HG02678 (cell line): ENCODE data around the gene RBMS2.
A peak's percentile ranks its signal among the peaks of the same experiment; 100 is the strongest.

Experiments
- ATAC-seq: cut with Tn5 transposase; IDR thresholded peaks from one replicate; pipeline ENCODE4 v1.9.1; 2021; ENCODE audit warnings: mild to moderate bottlenecking, moderate library complexity; ENCODE audit not compliant: unreplicated experiment

Gene RBMS2

DNA sequence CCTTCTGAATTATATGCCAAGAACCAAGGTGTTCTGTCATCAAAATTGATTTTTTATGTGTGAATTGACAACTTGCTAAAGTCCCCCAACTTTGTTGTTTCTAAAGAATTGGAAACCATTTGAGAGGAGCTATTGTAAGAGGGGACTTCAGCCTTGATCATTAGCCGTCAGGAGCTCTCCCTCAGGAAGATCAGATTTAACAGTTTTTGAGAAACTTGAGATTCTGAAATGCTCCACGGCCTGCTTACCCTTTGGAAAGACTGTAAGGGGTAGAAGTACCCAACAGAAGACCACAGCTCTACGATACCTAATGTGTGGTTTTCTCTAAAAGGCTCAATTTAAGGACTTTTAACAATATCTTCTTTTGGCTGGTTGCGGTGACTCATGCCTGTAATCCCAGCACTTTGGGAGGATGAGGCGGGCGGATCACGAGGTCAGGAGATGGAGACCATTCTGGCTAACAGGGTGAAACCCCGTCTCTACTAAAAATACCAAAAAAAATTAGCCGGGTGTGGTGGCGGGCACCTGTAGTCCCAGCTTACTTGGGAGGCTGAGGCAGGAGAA is 57.4 kb downstream of the RBMS2 start:
- ATAC-seq: no peak

DNA sequence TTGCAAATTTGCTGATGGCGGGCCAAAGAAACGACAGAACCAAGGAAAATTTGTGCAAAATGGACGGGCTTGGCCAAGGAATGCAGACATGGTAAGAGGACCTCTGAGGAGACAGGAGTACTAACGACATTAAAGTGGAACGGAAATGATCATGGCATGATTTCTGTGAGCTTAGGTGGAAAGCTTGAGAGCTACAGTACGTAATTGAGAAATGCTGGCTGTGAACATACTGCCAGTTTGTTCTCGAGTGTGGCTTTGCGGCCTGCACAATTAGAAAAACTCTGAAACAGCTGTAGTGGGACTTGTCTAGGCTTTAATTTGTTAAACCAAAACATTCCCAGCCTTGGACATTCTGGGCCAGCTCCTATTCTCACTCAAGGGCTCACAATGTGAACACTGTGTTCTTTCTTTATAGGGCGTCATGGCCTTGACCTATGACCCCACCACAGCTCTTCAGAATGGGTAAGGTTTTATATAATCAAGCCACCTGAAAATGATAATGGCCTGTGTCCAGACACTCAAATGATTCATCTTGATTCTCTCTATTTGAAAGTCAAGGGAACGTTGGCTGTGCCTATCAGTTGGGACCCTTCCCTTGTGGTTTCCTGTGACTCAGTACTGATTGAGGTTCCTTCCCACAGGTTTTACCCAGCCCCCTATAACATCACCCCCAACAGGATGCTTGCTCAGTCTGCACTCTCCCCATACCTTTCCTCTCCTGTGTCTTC is 60.0 kb downstream of the RBMS2 start:
- ATAC-seq: no peak

DNA sequence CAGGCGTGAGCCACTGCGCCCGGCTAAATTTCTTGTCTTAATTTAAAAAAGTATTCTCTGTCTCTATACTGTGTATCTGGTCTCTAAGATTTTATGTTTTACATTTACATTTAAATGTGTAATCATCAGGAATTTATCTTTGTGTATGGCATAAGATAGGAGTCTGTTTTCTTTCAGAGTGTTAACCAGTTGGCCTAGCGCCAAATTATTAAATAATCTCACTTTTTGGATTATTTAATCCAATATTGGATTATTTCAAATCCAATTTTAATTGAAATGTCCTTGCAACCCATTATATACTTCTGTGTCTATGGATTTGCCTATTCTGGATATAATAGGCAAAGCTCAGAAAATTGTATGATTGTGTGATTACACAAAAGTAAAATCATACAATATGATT is 63.5 kb downstream of the RBMS2 start:
- ATAC-seq: no peak

DNA sequence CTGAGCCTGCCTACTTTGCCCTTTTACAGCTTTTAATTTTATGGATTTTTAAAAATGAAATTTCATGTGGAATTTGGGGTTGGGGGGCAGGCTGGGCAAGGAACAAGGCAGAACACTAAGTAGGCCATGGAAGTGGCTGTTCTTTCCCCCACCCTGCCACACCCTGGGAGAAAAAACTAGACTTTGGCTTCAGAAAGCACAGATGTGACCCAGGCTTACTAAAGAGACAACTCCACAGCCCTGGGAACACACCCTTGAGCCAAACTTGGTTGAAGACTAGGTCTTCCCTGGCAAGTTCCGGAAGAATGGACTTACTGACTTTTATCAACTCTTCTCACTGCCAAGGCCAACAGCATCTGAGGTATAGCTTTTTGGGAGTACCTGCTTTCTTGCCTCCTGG is 68.2 kb downstream of the RBMS2 start:
- no peak for ATAC-seq

DNA sequence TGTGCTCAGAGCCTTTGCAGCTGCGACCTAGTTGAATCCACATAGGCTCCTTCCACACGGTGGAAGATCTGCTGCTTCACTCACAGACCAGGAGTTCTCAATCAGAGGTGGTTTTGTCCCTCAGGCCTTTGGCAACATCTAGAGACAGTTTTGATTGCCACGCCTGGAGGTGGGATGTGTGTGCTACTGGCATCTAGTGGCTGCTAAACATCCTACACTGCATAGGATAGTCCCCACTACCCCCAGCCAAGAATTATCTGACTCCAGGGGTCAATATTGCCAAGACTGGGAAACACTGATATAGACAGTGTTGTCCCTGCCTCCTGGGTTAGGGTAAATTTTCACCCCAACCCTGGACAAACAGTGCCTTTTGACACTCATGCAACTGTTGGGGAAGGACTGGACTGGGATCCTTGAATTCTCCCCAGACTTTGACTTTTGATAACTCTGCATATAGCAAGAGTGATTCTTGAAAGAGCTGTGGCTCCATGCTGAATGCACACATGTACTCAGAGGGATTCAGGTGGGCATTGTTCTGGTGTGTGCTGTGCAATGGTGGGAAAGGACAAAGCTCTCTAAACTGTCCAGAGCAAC is 68.7 kb downstream of the RBMS2 start:
- ATAC-seq: peak; percentile 59

DNA sequence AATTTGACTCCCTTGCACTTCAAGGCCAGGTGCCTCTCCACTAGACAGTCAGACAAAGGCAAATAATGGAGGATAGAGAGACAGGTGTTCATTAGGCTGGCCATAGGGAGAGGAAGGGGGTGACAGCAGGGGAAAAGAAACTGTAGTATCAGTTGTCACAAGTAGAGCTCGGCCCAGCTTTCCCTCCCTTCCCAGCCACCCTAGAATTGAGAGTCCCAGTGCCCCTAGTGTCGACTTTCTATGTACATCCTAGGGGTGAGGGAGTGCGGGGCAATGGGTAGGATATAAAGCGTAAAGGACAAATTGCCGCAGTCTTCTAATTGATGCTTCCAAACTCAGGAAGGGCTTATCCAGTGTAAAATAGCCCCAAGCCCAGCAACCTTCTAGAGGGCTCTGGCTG is 69.5 kb downstream of the RBMS2 start:
- ATAC-seq: no peak

DNA sequence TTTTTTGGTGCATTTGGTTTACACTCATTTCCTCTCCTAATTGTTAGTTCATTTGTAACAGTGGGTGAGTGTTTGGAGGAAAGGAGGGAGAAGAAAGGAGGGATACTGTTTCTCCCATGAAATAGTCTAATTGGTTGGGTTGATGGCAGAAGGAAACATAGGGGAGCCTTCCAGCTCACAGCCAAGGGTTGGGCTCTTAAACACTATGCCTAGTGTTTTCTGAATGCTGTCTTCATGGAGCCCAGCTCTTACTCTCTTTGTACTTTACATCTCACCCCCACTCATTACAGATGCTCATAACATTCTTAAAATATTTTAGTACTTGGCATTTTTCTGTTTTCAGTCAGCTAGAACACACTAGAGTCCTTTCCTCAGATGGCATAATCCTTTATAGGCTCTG is 70.3 kb downstream of the RBMS2 start:
- ATAC-seq: no peak

DNA sequence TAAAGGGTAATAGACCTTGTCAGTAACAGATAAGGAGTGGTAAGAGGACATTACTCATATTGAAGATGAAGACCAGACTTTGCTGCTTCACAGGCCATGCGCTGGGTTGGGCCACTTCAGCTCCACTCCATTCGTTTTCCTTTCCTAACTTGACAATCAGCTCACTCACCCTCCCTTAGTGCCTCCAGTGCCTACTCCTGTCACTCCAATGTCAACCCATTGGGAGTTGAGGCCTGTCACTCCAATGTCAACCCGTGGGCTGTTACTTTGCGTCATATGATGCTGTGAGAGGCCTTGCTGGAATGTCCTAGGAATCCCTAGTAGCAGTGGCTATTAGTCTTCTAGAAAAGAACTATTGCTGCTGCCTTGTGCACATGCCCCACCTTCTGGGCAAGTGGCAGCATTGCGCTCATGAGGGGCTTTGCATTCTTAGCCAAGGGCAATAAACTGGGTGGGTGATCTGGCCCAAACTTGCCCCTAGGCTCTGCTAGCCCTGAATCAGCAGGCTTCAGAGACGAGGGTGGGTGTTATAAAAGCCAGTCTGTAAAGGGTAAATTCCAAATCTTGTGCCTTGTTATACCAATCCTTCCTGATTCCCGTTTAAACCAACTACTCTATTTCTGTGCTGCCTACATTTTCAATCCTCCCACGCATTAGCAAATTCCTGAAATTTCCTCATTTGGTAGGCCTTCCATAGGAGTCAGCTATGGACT is 72.4 kb downstream of the RBMS2 start:
- no peak for ATAC-seq

DNA sequence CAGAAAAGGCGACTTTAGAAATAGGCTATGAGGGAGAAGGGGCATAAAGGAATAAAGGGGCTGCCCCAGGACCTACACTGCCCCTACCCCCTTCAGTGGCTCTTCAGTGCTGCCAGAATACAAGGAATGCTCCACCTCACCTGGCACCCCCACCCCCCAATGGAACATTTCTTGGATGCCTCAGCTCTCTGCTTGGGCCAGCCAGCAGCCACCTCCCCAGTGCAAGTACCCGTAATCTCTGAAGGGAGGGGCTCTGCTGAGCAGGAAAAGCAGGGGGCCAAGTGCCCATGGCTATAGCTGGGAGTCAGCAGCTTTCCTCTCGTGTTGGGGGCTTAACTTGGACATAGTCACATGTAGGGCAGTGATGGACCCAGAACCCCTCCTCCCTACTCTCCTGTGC is 75.2 kb downstream of the RBMS2 start:
- no peak for ATAC-seq

DNA sequence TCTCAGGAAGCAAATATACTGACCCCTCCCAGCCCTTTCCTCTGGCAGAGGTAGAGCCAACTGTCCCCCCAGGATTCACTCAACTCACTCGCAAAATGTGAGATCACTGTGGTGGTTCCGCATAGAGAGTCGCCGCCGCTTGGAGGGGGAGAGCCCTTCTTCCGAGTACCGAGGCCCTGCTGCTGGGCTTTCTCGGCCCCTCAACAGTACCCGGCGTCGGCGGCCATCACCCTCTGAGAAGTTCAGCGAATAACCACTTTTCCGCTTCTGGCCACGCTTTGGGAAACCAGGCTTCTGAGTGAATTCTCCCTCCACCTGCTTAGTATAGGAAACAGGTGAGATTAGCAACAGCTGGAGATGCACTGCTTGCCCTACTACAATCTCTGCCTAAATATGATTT is 77.4 kb downstream of the RBMS2 start:
- ATAC-seq: no peak

DNA sequence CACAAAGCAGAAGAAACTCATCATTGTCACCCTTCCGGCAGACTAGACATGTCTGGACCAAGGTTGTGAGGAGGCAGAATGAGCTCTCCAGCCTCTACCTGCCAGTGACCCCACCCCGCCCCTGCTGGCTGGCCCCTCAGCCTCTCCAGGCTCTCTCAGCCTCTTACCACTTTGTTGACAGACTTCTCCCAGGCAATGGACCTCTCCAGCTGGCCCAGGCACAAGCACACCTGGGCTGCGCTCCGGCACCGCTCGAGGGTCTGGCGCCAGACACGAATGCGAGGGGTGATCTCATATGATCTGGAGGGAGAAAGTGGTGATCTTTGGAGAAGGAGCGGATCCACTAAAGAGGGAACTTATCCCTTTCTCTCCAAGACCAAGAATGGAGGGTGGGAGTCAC is 78.2 kb downstream of the RBMS2 start:
- ATAC-seq: no peak

DNA sequence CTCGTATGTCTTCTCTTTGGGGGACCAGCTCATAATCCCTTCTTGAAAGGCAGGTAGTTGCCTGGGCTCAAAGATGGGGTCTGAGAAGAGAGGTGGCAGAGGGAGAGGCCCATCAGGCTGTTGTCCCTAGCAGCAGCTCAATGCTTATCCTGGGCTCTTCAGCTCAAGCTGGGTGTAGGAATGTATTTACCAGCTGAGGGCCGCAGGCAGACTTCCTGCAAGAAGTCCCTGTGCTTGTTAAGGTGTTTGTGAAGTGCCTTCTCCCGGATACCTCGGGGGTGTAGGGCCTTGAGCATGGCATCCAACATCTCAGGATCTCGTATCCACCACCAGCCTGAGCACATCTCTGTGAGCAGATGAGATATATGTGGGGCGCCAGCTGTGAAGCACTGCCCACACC is 79.1 kb downstream of the RBMS2 start:
- no peak for ATAC-seq

DNA sequence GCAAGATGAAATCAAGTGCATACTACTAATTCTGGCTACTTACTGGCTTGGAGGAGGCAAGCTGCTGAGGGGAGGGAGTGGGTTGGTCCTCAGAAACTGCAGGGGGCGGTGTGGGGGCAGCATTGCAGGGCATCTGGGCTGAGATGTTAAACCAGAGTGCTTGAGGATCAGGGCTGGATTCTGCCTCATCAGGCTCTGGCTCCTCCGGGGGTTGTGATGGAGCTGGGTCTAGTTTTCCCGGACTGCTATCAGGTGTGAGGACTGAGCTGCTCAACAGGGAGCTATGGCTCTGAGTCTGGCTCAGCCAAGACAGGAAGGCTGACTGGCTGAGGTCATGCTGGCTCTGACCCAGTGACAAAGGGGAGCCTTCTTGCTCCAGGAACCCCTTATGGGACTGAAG is 79.9 kb downstream of the RBMS2 start:
- no peak for ATAC-seq

DNA sequence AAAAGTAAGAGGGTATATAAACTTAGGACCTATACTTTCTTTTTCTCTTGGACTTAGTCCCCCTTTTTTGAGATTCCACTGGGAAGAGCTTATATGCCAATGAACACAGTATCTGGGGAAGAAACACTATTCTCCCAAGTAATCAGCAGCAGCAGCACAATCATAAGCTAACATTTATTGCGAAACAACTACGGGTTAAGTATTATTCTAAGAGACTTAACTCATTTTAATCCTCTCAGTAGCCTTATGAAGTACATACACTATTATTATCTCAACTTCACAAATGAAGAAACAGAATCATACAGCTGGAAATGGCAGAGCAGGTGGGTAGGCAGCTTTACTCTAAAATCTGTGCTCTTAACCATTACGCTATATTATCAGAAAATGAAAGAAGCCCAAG is 80.6 kb downstream of the RBMS2 start:
- no peak for ATAC-seq

DNA sequence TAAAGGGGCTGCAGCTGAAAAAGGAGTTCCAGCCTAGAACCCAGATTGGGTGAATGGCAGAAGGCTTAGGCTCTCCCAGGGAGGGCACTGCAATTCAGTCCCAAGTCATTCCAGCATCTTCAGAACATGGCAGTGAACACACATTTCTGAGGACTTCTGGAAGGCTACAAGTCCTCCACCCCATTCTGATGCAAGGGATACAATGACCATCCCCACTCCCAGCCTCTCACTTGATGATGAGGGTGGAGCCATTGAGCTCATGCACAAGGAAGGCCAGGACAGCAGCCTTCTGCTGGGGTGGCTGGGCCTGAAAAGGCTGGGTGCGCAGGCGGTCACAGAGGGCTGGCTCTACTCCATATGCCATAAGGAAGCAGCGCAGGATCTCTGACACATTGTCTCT is 82.7 kb downstream of the RBMS2 start:
- no peak for ATAC-seq

DNA sequence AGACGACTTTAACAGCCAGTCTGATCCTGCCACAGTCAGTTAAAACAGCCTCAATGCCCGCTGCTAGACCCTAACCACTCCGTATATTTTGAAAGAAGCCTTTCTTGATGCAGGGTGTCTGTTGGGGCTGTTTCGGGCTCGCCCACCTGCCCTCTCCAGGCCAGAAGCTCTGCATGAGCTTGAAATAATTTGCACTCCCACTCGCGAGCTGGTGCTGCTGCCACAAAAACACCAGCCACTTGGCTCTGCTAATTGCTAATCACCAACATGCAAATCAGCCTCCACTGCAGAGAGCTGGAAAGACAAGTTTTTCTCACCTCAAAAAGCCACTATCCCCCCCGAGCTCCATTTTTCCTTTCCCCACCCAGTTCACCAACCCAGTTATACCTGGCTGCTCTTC is 93.0 kb downstream of the RBMS2 start:
- no peak for ATAC-seq

DNA sequence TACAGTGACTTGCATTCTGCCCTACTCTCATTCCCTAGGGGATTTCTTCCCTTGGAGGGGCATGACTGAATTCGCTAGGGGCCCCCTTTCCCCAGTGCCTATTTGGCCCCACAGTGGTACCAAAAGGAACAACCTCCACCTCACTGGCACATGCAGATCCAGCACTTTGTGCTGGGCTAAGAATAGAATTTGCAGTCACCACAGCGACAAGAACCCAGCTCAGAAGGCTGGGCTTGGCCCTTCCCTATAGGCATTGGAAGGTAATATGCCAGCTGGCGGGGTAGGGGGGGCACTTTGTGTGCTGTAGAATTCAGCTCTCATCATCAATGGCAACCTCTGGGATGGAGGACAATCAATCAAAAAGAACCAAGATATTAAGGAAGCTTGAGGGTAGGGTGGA is 94.6 kb downstream of the RBMS2 start:
- no peak for ATAC-seq

DNA sequence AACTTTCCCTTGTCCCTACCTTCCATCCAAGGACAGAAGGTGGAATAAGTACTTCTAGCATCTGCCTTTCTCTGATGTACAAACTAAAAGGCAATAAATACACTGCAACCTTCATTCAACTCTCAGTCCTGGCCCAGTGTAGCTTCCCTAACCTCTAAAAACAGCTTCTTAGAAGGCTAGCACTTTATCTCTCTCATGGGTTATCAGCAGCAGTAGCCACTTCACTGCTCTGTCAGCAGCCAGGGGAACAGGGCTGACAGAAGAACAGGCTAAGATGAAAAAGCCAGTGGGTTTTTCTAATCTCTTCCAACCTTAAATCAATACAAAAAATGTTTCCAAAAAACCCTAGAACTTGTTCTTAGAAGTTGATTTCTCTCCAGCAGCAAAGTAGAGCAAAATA is 95.3 kb downstream of the RBMS2 start:
- ATAC-seq: no peak

DNA sequence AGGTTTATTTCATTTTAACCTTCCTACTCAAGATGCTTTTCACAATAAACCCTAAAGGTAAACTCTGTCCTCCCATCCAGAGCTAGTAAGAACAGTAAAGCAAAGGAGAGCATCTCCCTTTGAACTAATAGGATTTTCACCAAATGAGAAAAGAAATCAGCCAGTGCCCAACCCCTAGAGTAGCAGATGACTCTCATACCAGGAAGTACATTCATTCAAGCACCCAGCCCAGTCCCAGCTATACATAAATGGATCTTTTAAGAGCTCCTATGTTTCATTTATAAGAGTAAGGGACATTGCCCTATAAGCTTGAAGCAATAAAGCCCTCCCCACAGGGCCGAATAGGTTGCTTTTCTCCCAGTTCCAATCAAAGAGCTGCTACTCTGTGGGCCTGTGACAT is 100.9 kb downstream of the RBMS2 start:
- no peak for ATAC-seq

DNA sequence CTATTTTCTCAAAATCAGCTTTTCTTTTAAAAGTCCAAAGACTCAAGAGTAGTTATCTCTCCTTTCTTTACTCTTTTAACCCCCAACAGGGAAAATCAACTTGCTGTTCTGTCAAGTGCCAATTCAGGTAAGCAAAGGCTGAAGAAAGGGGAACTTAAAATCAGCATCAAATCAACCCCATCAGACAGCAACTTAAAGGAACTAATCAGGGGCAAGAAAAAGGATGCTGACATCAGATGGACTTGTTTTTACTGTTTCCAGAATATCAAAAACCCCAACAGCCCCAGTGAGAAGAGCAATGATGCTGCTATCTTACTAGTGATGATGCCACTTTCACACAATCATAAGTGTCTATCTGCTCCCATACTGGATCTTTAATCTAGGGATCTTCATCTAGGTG is 105.1 kb downstream of the RBMS2 start:
- ATAC-seq: no peak

DNA sequence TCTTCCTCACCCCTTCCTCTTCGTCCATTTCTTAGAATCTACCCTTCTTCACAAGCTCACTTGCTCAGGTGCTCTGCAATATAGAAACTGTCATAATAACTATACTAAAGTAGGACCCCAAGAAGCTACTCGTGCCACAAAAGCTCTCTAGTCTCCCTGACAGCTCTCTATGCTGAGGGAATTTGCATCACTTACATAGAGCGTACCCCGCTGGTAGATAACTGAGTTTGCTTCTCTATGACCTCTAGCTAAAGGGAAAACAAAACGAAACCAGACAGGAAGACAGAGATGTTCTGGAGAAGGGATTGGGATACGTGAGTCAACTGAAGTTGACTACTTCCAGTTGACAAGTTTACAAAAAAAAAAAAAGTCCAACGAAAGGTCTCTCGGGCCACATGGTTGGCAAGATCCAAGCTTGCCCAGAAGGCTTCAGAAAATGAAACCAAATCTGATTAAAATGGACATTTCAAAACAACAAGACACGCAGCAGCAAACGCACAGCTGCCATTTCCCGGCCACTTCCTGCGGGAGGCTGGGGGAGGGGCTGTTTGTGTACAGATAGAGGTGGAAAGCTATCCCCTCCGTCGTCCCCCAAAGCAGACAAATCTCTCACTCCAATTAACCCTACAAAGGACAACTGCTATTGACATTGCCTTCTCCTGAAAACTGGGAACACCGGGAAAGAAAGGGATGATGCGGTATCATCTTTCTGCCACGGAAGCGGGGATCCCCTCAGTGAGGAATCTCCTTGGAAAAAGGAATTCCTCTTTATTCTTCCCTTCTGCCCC is 107.2 kb downstream of the RBMS2 start:
- ATAC-seq: no peak
